Panc1 (cell line): Measurements from ENCODE around the gene TGIF1. TPM values are rescaled to one million over a fixed set of nuclear protein-coding genes. Genes with fewer than 3 reads are reported as not detected.

ENCODE experiments used
- ATAC-seq: fragments of 200-7000 bp; cut with Tn5 transposase; 2 replicates; pipeline ENCODE4 v1.9.1; 2020; ENCODE audit warnings: mild to moderate bottlenecking, moderate library complexity
- BruUV-seq: library from RNA; stranded (reverse); fragments of 400-500 nt; replicated peaks from 2 replicates; lab custom pipeline; 2021; lab: Mats Ljungman, UMichigan
- CTCF ChIA-PET: fragments of 300-600 bp; sonication (Branson Sonifier 250); formaldehyde crosslinking; loops from one replicate; lab custom pipeline; 2022; ENCODE audit warnings: antibody characterized with exemption; lab: Charles Lee
- POLR2A ChIA-PET: fragments of 300-600 bp; sonication (Branson Sonifier 250); formaldehyde crosslinking; loops from one replicate; lab custom pipeline; 2022; ENCODE audit warnings: antibody characterized with exemption; lab: Charles Lee
- DNase-seq: peaks from one replicate; pipeline ENCODE4 v3.0.0-alpha.2; 2010; ENCODE audit warnings: low read depth, low spot score
- H3K27ac ChIP-seq: 2 replicates; pipeline ENCODE4 v1.5.1; 2011; ENCODE audit warnings: mild to moderate bottlenecking, low read length, inconsistent platforms
- H3K27me3 ChIP-seq: fragments of 200-500 bp; sonication (Bioruptor generic); 2 replicates; pipeline ENCODE4 v1.6.0; 2014; ENCODE audit warnings: low read length, inconsistent platforms; ENCODE audit not compliant: control insufficient read depth, insufficient read depth
- H3K36me3 ChIP-seq: fragments of 200-500 bp; sonication (Bioruptor generic); 2 replicates; pipeline ENCODE4 v1.5.1; 2014; ENCODE audit warnings: inconsistent platforms, mild to moderate bottlenecking, low read length, moderate library complexity; ENCODE audit not compliant: control insufficient read depth, insufficient read depth
- H3K4me1 ChIP-seq: 2 replicates; pipeline ENCODE4 v1.5.1; 2011; ENCODE audit warnings: inconsistent platforms, mild to moderate bottlenecking, low read length, moderate library complexity; ENCODE audit not compliant: control insufficient read depth, insufficient read depth
- H3K4me3 ChIP-seq, 2 experiments: 2 replicates each; pipeline ENCODE4 v1.5.1; 2011 to 2012; ENCODE audit warnings: low read depth in 2 of 2, low read length in 2 of 2, mild to moderate bottlenecking in 2 of 2, inconsistent platforms in 1 of 2, moderate library complexity in 1 of 2
- H3K9me3 ChIP-seq: fragments of 200-500 bp; sonication (Bioruptor generic); 2 replicates; pipeline ENCODE4 v1.5.1; 2014; ENCODE audit warnings: low read depth, mild to moderate bottlenecking, inconsistent platforms, low read length, moderate library complexity; ENCODE audit not compliant: control insufficient read depth, insufficient read depth
- CTCF ChIP-seq: fragments of 450-650 bp; IDR thresholded peaks from 2 replicates; pipeline ENCODE4 v1.5.1; 2017; ENCODE audit warnings: mild to moderate bottlenecking
- POLR2AphosphoS5 ChIP-seq: IDR thresholded peaks from 2 replicates; pipeline ENCODE4 v1.6.1; 2012; ENCODE audit warnings: mild to moderate bottlenecking, low read depth, low read length, moderate library complexity
- SIN3A ChIP-seq: IDR thresholded peaks from 2 replicates; pipeline ENCODE4 v1.6.1; 2012; ENCODE audit warnings: low read depth, mild to moderate bottlenecking, low read length, moderate library complexity, borderline replicate concordance; ENCODE audit not compliant: insufficient read depth
- TCF7L2 ChIP-seq: IDR thresholded peaks from 2 replicates; pipeline ENCODE4 v1.6.1; 2011; ENCODE audit warnings: mild to moderate bottlenecking, low read depth, low read length, inconsistent platforms
- in situ Hi-C: cut with HindIII; loops from 2 replicates; pipeline ENCODE4 v1.10.0; 2016; ENCODE audit warnings: low sequenced_read_pairs, low pct_unique_long_range_greater_than_20kb
- intact Hi-C: fragments of 100-400 bp; cut with micrococcal nuclease; formaldehyde crosslinking; loops from one replicate; pipeline ENCODE4 v1.10.0; 2022; ENCODE audit not compliant: unreplicated experiment
- total RNA-seq: library from RNA; stranded (reverse); gene quantifications from one replicate; pipeline ENCODE4 v1.2.1, GENCODE V29; 2021; ENCODE audit not compliant: unreplicated experiment
- TF ChIP-seq, protein P1 (sequence below), 2 experiments: IDR thresholded peaks; 2 replicates each; pipeline ENCODE4 v1.6.1; 2011 to 2012; ENCODE audit warnings: low read depth in 2 of 2, control low read depth in 1 of 2, low read length in 1 of 2, mild to moderate bottlenecking in 1 of 2, moderate library complexity in 1 of 2; ENCODE audit not compliant: insufficient read depth in 1 of 2

Gene TGIF1
- total RNA-seq, 1 experiment from 2014 or later: 171 TPM

DNA sequence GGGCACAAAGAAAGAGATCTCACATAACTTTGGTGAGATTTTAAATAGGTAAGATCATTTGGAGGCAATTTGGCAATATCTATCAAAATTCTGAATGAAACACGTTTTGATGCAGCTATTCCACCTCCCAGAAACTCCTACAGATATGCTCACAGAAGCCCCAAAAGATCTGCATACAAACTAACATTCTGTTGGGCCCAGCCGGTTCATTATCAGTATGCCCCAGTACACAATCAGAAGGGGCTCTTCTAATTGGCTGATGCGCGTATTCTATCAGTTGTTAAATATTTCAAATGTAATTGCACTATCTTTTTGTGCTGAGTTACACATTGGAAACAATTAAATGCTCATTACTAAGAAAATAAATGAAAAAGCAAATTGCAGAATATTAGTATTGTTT, 7.1 kb upstream of the TGIF1 start:
- Histone ChIP-seq H3K27ac (peak overlapping the region; percentile 75), H3K4me1 (peaks cover 56% of the 10 kb centered on the region), H3K36me3 (no peaks in the 10 kb centered on the region), H3K27me3 (no peaks in the 10 kb centered on the region), H3K4me3 (no peak overlapping the region), H3K9me3 (no peaks in the 10 kb centered on the region)
- in situ Hi-C loops (no loop called here), intact Hi-C loops (loop anchor here (10.0 kb wide), 1 partner anchor 128 kb away; no protein-coding TSS in a partner anchor)
- TF ChIP-seq POLR2AphosphoS5: no peak
- no peak for TF ChIP-seq TCF7L2
- no peak for TF ChIP-seq SIN3A
- TF ChIP-seq CTCF: no peak
- TF ChIP-seq, protein P1, sequence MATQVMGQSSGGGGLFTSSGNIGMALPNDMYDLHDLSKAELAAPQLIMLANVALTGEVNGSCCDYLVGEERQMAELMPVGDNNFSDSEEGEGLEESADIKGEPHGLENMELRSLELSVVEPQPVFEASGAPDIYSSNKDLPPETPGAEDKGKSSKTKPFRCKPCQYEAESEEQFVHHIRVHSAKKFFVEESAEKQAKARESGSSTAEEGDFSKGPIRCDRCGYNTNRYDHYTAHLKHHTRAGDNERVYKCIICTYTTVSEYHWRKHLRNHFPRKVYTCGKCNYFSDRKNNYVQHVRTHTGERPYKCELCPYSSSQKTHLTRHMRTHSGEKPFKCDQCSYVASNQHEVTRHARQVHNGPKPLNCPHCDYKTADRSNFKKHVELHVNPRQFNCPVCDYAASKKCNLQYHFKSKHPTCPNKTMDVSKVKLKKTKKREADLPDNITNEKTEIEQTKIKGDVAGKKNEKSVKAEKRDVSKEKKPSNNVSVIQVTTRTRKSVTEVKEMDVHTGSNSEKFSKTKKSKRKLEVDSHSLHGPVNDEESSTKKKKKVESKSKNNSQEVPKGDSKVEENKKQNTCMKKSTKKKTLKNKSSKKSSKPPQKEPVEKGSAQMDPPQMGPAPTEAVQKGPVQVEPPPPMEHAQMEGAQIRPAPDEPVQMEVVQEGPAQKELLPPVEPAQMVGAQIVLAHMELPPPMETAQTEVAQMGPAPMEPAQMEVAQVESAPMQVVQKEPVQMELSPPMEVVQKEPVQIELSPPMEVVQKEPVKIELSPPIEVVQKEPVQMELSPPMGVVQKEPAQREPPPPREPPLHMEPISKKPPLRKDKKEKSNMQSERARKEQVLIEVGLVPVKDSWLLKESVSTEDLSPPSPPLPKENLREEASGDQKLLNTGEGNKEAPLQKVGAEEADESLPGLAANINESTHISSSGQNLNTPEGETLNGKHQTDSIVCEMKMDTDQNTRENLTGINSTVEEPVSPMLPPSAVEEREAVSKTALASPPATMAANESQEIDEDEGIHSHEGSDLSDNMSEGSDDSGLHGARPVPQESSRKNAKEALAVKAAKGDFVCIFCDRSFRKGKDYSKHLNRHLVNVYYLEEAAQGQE (IDR thresholded peaks at IDR 0.05; ENCODE audit: insufficient read depth in 1 of 2, low read depth in 2 of 2, low read length in 1 of 2): no peak
- no TSS peak for BruUV-seq
- no peak for ATAC-seq
- POLR2A ChIA-PET: no interaction called here
- DNase-seq: no peak
- CTCF ChIA-PET: no interaction called here

DNA sequence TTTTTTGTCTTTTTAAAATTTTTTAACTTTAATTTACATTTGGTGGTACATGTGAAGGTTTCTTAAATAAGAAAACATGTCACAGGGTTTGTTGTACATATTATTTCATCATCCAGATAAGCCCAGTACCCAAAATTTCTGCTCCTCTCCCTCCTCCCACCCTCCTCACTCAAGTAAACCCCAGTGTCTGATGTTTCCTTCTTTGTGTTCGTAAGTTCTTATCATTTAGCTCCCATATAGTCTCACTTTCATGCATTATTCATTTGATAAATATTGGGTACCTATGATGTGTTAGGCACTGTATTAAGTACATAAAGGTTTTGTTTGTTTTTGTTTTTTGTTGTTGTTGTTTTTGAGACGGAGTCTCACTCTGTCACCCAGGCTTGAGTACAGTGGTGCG, 5.7 kb upstream of the TGIF1 start:
- BruUV-seq: no TSS peak
- TF ChIP-seq, protein P1 (IDR thresholded peaks at IDR 0.05; ENCODE audit: insufficient read depth in 1 of 2, low read depth in 2 of 2, low read length in 1 of 2): no peak
- TF ChIP-seq SIN3A (no peak), TCF7L2 (no peak), POLR2AphosphoS5 (no peak), CTCF (no peak)
- no peaks in the 10 kb centered on the region for H3K27me3 ChIP-seq
- in situ Hi-C loops: no loop called here
- POLR2A ChIA-PET: no interaction called here
- H3K27ac ChIP-seq: peak overlapping the region; percentile 80
- no peaks in the 10 kb centered on the region for H3K36me3 ChIP-seq
- H3K9me3 ChIP-seq: no peaks in the 10 kb centered on the region
- intact Hi-C loops: loop anchor here (10.0 kb wide), 1 partner anchor 129 kb away; no protein-coding TSS in a partner anchor
- ATAC-seq: no peak
- peaks cover 56% of the 10 kb centered on the region for H3K4me1 ChIP-seq
- no peak for DNase-seq
- CTCF ChIA-PET: no interaction called here
- no peak overlapping the region for H3K4me3 ChIP-seq
